Measurements from ENCODE around the gene EXTL1. TPM values are rescaled to one million over a fixed set of nuclear protein-coding genes. Genes with fewer than 3 reads are reported as not detected.

Gene EXTL1
- polyA plus RNA-seq, 4 donors, result 1.3 to 2.4 (median 1.7) TPM

Other genes starting within 250 kb of the EXTL1 start
- 10 to 100 TPM; 76.3 to 93.2 (median 82.8) TPM for gene SELENON, start 221.6 kb upstream of the EXTL1 start, polyA plus RNA-seq (ENCODE audit: insufficient read length in 4 of 4)
- 100 to 1,000 TPM in 2 of 4 donors, 10 to 100 TPM in 2; 80.8 to 112 (median 101) TPM for gene MTFR1L, start 201.8 kb upstream of the EXTL1 start, polyA plus RNA-seq (ENCODE audit: insufficient read length in 4 of 4)
- gene AUNIP, start 162.3 kb upstream of the EXTL1 start, polyA plus RNA-seq (ENCODE audit: insufficient read length in 4 of 4), result 1 to 10 TPM; 3.2 to 4.0 (median 3.6) TPM
- 10 to 100 TPM; 26.7 to 35.1 (median 31.0) TPM for gene PAQR7, start 146.1 kb upstream of the EXTL1 start, polyA plus RNA-seq (ENCODE audit: insufficient read length in 4 of 4)
- gene STMN1, start 115.4 kb upstream of the EXTL1 start, polyA plus RNA-seq (ENCODE audit: insufficient read length in 4 of 4), result 1,000 to 10,000 TPM; 1,095 to 1,236 (median 1,139) TPM
- 10 to 100 TPM; 14.1 to 23.4 (median 18.7) TPM for gene PAFAH2, start 23.7 kb upstream of the EXTL1 start, polyA plus RNA-seq (ENCODE audit: insufficient read length in 4 of 4)
- 1 to 10 TPM; 3.1 to 5.8 (median 4.2) TPM for gene SLC30A2, start 24.3 kb downstream of the EXTL1 start, polyA plus RNA-seq (ENCODE audit: insufficient read length in 4 of 4)
- under 1 TPM; 0.62 to 0.87 (median 0.75) TPM for gene TRIM63, start 45.9 kb downstream of the EXTL1 start, polyA plus RNA-seq (ENCODE audit: insufficient read length in 4 of 4)
- gene PDIK1L, start 90.0 kb downstream of the EXTL1 start, polyA plus RNA-seq (ENCODE audit: insufficient read length in 4 of 4), result 10 to 100 TPM; 17.3 to 20.6 (median 19.5) TPM
- gene FAM110D, start 137.3 kb downstream of the EXTL1 start, polyA plus RNA-seq (ENCODE audit: insufficient read length in 4 of 4), result 1 to 10 TPM; 1.0 to 2.2 (median 1.3) TPM
- gene C1orf232, start 147.2 kb downstream of the EXTL1 start, polyA plus RNA-seq (ENCODE audit: insufficient read length in 4 of 4), result under 1 TPM in 3 of 4 donors, not detected in 1; 0.22 to 0.40 (median 0.23) TPM
- 10 to 100 TPM; 14.3 to 27.1 (median 19.5) TPM for gene ZNF593, start 148.1 kb downstream of the EXTL1 start, polyA plus RNA-seq (ENCODE audit: insufficient read length in 4 of 4)
- 1 to 10 TPM in 1 of 4 donors, under 1 TPM in 3; 0.41 to 1.4 (median 0.71) TPM for gene ZNF593OS, start 150.1 kb downstream of the EXTL1 start, polyA plus RNA-seq (ENCODE audit: insufficient read length in 4 of 4)
- 10 to 100 TPM in 3 of 4 donors, 1 to 10 TPM in 1; 9.4 to 24.4 (median 15.5) TPM for gene CNKSR1, start 155.7 kb downstream of the EXTL1 start, polyA plus RNA-seq (ENCODE audit: insufficient read length in 4 of 4)
- under 1 TPM in 3 of 4 donors, not detected in 1; 0.13 to 0.17 (median 0.16) TPM for gene CATSPER4, start 168.8 kb downstream of the EXTL1 start, polyA plus RNA-seq (ENCODE audit: insufficient read length in 4 of 4)
- 10 to 100 TPM; 11.7 to 23.1 (median 19.2) TPM for gene CEP85, start 212.4 kb downstream of the EXTL1 start, polyA plus RNA-seq (ENCODE audit: insufficient read length in 4 of 4)